ENCODE results near the gene UQCRC2.

- no peak for TF ChIP-seq CTCF (IDR thresholded peaks at IDR 0.05 in 2 of 3, conservative IDR thresholded peaks at IDR 0.05 in 1 of 3; ENCODE audit: control insufficient read depth in 2 of 3, extremely low read depth in 1 of 3, insufficient read depth in 1 of 3, low read depth in 3 of 3, low read length in 3 of 3)
- TF ChIP-seq ELK1 (IDR thresholded peaks at IDR 0.05; ENCODE audit: low read depth, low read length): no peak
- no peak for TF ChIP-seq STAT1 (conservative IDR thresholded peaks at IDR 0.05)
- TF ChIP-seq PML (IDR thresholded peaks at IDR 0.05; ENCODE audit: low read length): no peak
- no peak for TF ChIP-seq ZBED1 (IDR thresholded peaks at IDR 0.05; ENCODE audit: borderline replicate concordance)
- TF ChIP-seq E2F4 (IDR thresholded peaks at IDR 0.05; ENCODE audit: low read depth, low read length): no peak
- no peak for TF ChIP-seq TAF1 (IDR thresholded peaks at IDR 0.05; ENCODE audit: borderline replicate concordance, low read depth, low read length)
- TF ChIP-seq BHLHE40 (IDR thresholded peaks at IDR 0.05; ENCODE audit: borderline replicate concordance in 1 of 2, low read depth in 2 of 2, low read length in 1 of 2): no peak
- TF ChIP-seq CEBPB (IDR thresholded peaks at IDR 0.05; ENCODE audit: borderline replicate concordance in 1 of 2, low read depth in 2 of 2, low read length in 2 of 2): no peak
- TF ChIP-seq SREBF2 (IDR thresholded peaks at IDR 0.05; ENCODE audit: low read length): no peak
- no peak for TF ChIP-seq CBX5 (IDR thresholded peaks at IDR 0.05; ENCODE audit: low read depth)
- TF ChIP-seq SUPT20H (IDR thresholded peaks at IDR 0.05; ENCODE audit: borderline replicate concordance, control insufficient read depth, low read depth, low read length): no peak
Observed at GRCh38 chr16:22010902-22011301, 57.7 kb downstream of the UQCRC2 start.
